ENCODE data around the gene PNMA1. TPM values are rescaled to one million over a fixed set of nuclear protein-coding genes. Genes with fewer than 3 reads are reported as not detected.

Gene PNMA1
- total RNA-seq, 4 donors from 2014 or later: 21.7 to 27.7 (median 24.7) TPM

- Histone ChIP-seq H3K4me1 (peaks cover 91 to 98% of the 10 kb centered on the region in 2 donors), H3K27ac (peak overlapping the region; percentile 88 to 99 (median 90)), H3K36me3 (no peaks in the 10 kb centered on the region), H3K27me3 (no peaks in the 10 kb centered on the region), H3K4me3 (replicated peaks in 1 of 3) (no peak overlapping the region), H3K9me3 (no peaks in the 10 kb centered on the region)
- DNase-seq: peak; percentile 81 to 82
- 39 to 45% methylated on average over 10 to 14 of the region's 14 CpGs for WGBS, 2 donors
- intact Hi-C loops (cut with DNase I): no loop called here
- peak in 1 of 2 donors; percentile 2 for TF ChIP-seq POLR2A (IDR thresholded peaks at IDR 0.05)
- no peak for TF ChIP-seq CTCF (IDR thresholded peaks at IDR 0.05)
These were observed 40.0 kb upstream of the PNMA1 start for GRCh38 chr14:73753887-73754795.

- H3K27ac ChIP-seq: peak overlapping the region; percentile 88 to 99 (median 90)
- no peaks in the 10 kb centered on the region for H3K36me3 ChIP-seq
- H3K9me3 ChIP-seq: no peaks in the 10 kb centered on the region
- no peaks in the 10 kb centered on the region for H3K27me3 ChIP-seq
- WGBS, 2 donors: 49 to 67% methylated on average over 6 to 9 of the region's 9 CpGs
- intact Hi-C loops (cut with DNase I): no loop called here
- no peak overlapping the region for H3K4me3 ChIP-seq (replicated peaks in 1 of 3)
- peaks cover 87 to 98% of the 10 kb centered on the region in 2 donors for H3K4me1 ChIP-seq
- DNase-seq: no peak
- TF ChIP-seq CTCF (IDR thresholded peaks at IDR 0.05) (no peak), POLR2A (IDR thresholded peaks at IDR 0.05) (no peak)
These were observed 39.1 kb upstream of the PNMA1 start for GRCh38 chr14:73753124-73753886.

GRCh38 chr14:73752297-73752992 lies 38.3 kb upstream of the PNMA1 start:
- TF ChIP-seq CTCF (IDR thresholded peaks at IDR 0.05) (peak in 4 of 6 experiments; percentile 23 to 39 (median 28)), POLR2A (IDR thresholded peaks at IDR 0.05) (no peak)
- DNase-seq: peak; percentile 90 to 95
- no peaks in the 10 kb centered on the region for H3K27me3 ChIP-seq
- no peak overlapping the region for H3K4me3 ChIP-seq (replicated peaks in 1 of 3)
- H3K4me1 ChIP-seq: peaks cover 84 to 95% of the 10 kb centered on the region in 2 donors
- H3K9me3 ChIP-seq: no peaks in the 10 kb centered on the region
- H3K27ac ChIP-seq: peak overlapping the region; percentile 88 to 99 (median 90)
- H3K36me3 ChIP-seq: no peaks in the 10 kb centered on the region
- intact Hi-C loops (cut with DNase I): no loop called here
- 30 to 40% methylated on average over 7 of the region's 7 CpGs for WGBS, 2 donors

- peaks cover 87 to 95% of the 10 kb centered on the region in 2 donors for H3K4me1 ChIP-seq
- no peaks in the 10 kb centered on the region for H3K27me3 ChIP-seq
- H3K9me3 ChIP-seq: no peaks in the 10 kb centered on the region
- no peak for TF ChIP-seq CTCF (IDR thresholded peaks at IDR 0.05)
- DNase-seq: peak in 1 of 2 donors; percentile 43
- no peak overlapping the region for H3K4me3 ChIP-seq (replicated peaks in 1 of 3)
- H3K36me3 ChIP-seq: no peaks in the 10 kb centered on the region
- peak overlapping the region; percentile 88 to 99 (median 90) for H3K27ac ChIP-seq
- WGBS, 2 donors: 44 to 50% methylated on average over 6 to 7 of the region's 7 CpGs
- intact Hi-C loops (cut with DNase I): no loop called here
These were observed 37.0 kb upstream of the PNMA1 start for GRCh38 chr14:73751157-73751691.
